PC-3 (cell line): ENCODE measurements around the gene PAFAH2. TPM values are rescaled to one million over a fixed set of nuclear protein-coding genes. Genes with fewer than 3 reads are reported as not detected.

Experiments
- ATAC-seq: fragments of 200-7000 bp; cut with Tn5 transposase; 2 replicates; pipeline ENCODE4 v1.9.1; 2020; ENCODE audit warnings: mild to moderate bottlenecking, moderate library complexity
- BruUV-seq: library from RNA; stranded (reverse); fragments of 400-500 nt; replicated peaks from 2 replicates; lab custom pipeline; 2021; lab: Mats Ljungman, UMichigan
- CTCF ChIA-PET: fragments of 300-600 bp; sonication (Branson Sonifier 250); formaldehyde crosslinking; loops from one replicate; lab custom pipeline; 2022; ENCODE audit warnings: antibody characterized with exemption; lab: Charles Lee
- POLR2A ChIA-PET: fragments of 300-600 bp; sonication (Branson Sonifier 250); formaldehyde crosslinking; loops from one replicate; lab custom pipeline; 2022; ENCODE audit warnings: antibody characterized with exemption; ENCODE audit not compliant: unreplicated experiment; lab: Charles Lee
- DNase-seq: peaks from one replicate; pipeline ENCODE4 v3.0.0-alpha.2; 2015
- H2AFZ ChIP-seq: fragments of 300-600 bp; sonication (generic); 2 replicates; pipeline ENCODE4 v1.6.0; 2016; ENCODE audit warnings: antibody characterized with exemption, low read length
- H3F3A ChIP-seq: fragments of 300-600 bp; sonication (generic); one replicate; pipeline ENCODE4 v1.6.0; 2017; ENCODE audit warnings: antibody characterized with exemption, low read length, control low read depth, mild to moderate bottlenecking; ENCODE audit not compliant: unreplicated experiment
- H3K27ac ChIP-seq: fragments of 300-600 bp; sonication (generic); 2 replicates; pipeline ENCODE4 v1.5.1; 2016; ENCODE audit warnings: mild to moderate bottlenecking, low read length
- H3K27me3 ChIP-seq: fragments of 300-600 bp; sonication (generic); 2 replicates; pipeline ENCODE4 v1.6.1; 2016; ENCODE audit warnings: low read length, mixed read lengths
- H3K36me3 ChIP-seq: fragments of 300-600 bp; sonication (generic); 2 replicates; pipeline ENCODE4 v1.6.1; 2016; ENCODE audit warnings: low read depth, mixed run types, low read length, mixed read lengths
- H3K4me1 ChIP-seq: fragments of 300-600 bp; sonication (generic); 2 replicates; pipeline ENCODE4 v1.5.1; 2016; ENCODE audit warnings: low read length; ENCODE audit not compliant: insufficient read depth
- H3K4me2 ChIP-seq: fragments of 300-600 bp; sonication (generic); 2 replicates; pipeline ENCODE4 v1.6.0; 2016; ENCODE audit warnings: low read length
- H3K4me3 ChIP-seq: fragments of 300-600 bp; sonication (generic); 2 replicates; pipeline ENCODE4 v1.5.1; 2016; ENCODE audit warnings: mild to moderate bottlenecking, low read length, mixed read lengths
- H3K79me2 ChIP-seq: fragments of 300-600 bp; sonication (generic); 2 replicates; pipeline ENCODE4 v1.6.1; 2017; ENCODE audit warnings: low read length, mixed read lengths
- H3K9ac ChIP-seq: fragments of 300-600 bp; sonication (generic); 2 replicates; pipeline ENCODE4 v1.6.0; 2016; ENCODE audit warnings: mild to moderate bottlenecking, low read length
- H3K9me2 ChIP-seq: fragments of 300-600 bp; sonication (generic); replicated peaks from 2 replicates; pipeline ENCODE4 v1.6.1; 2016; ENCODE audit warnings: mixed run types, low read length, mixed read lengths
- H3K9me3 ChIP-seq: fragments of 300-600 bp; sonication (generic); 2 replicates; pipeline ENCODE4 v1.6.1; 2016; ENCODE audit warnings: low read length, mixed read lengths
- H4K20me1 ChIP-seq: fragments of 300-600 bp; sonication (generic); 2 replicates; pipeline ENCODE4 v1.6.1; 2016; ENCODE audit warnings: low read length, mixed read lengths
- EZH2 ChIP-seq: fragments of 300-600 bp; sonication (generic); IDR thresholded peaks from one replicate; pipeline ENCODE4 v1.6.1; 2017; ENCODE audit warnings: antibody characterized with exemption, mild to moderate bottlenecking, low read length; ENCODE audit not compliant: unreplicated experiment
- EZH2phosphoT487 ChIP-seq: fragments of 300-600 bp; sonication (generic); IDR thresholded peaks from 2 replicates; pipeline ENCODE4 v1.6.1; 2018; ENCODE audit warnings: mild to moderate bottlenecking, antibody characterized with exemption, low read length, borderline replicate concordance
- intact Hi-C: fragments of 100-400 bp; cut with micrococcal nuclease; formaldehyde crosslinking; loops from 2 replicates; pipeline ENCODE4 v1.9.0; 2023
- total RNA-seq: library from RNA; depleted of rRNA; stranded (reverse); fragments of >200 nt; gene quantifications from 2 replicates; pipeline ENCODE4 v1.2.3, GENCODE V29; 2014
- TF ChIP-seq, protein P1 (sequence below): fragments of 300-600 bp; sonication (generic); conservative IDR thresholded peaks from 2 replicates; pipeline ENCODE4 v1.5.1; 2017; ENCODE audit warnings: antibody characterized with exemption, low read depth, mild to moderate bottlenecking, low read length

Gene PAFAH2
- total RNA-seq, 1 experiment from 2014 or later = 9.0 TPM

DNA sequence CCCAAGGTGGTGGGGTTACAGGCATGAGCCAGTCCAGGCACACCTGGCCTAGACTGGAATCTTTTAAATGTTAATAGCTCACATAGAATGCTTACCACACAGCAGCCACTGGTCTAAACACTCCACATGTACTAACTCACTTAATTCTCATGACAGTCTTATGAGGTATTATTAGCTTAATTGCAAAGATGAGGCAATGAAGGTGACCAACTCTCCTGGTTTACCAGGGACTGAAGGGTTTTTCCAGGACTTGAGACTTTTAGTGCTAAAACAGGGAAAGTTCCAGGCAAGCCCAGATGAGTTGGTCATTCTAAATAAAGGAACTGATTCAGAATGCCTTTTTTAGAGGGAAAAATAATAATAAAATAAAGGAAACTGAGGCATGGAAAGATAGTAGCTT is 84.7 kb downstream of the PAFAH2 start:
- H3K9ac ChIP-seq = no peak overlapping the region
- no TSS peak for BruUV-seq
- no peaks in the 10 kb centered on the region for H3K27me3 ChIP-seq
- POLR2A ChIA-PET = no interaction called here
- no peak for ATAC-seq
- no peak overlapping the region for H3K27ac ChIP-seq
- H2AFZ ChIP-seq = no peak overlapping the region
- H3K4me2 ChIP-seq = no peak overlapping the region
- peaks cover 11% of the 10 kb centered on the region; the same call in 1 of the 2 replicates for H3K4me1 ChIP-seq
- H3K36me3 ChIP-seq = no peaks in the 10 kb centered on the region
- intact Hi-C loops = no loop called here
- no peaks in the 10 kb centered on the region for H3K9me2 ChIP-seq
- no peaks in the 10 kb centered on the region for H3F3A ChIP-seq
- no peak for DNase-seq
- no peaks in the 10 kb centered on the region for H3K79me2 ChIP-seq
- no peak for TF ChIP-seq EZH2
- TF ChIP-seq, protein P1, sequence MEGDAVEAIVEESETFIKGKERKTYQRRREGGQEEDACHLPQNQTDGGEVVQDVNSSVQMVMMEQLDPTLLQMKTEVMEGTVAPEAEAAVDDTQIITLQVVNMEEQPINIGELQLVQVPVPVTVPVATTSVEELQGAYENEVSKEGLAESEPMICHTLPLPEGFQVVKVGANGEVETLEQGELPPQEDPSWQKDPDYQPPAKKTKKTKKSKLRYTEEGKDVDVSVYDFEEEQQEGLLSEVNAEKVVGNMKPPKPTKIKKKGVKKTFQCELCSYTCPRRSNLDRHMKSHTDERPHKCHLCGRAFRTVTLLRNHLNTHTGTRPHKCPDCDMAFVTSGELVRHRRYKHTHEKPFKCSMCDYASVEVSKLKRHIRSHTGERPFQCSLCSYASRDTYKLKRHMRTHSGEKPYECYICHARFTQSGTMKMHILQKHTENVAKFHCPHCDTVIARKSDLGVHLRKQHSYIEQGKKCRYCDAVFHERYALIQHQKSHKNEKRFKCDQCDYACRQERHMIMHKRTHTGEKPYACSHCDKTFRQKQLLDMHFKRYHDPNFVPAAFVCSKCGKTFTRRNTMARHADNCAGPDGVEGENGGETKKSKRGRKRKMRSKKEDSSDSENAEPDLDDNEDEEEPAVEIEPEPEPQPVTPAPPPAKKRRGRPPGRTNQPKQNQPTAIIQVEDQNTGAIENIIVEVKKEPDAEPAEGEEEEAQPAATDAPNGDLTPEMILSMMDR = no peak
- TF ChIP-seq EZH2phosphoT487 = no peak
- H3K9me3 ChIP-seq = no peaks in the 10 kb centered on the region
- H4K20me1 ChIP-seq = no peaks in the 10 kb centered on the region
- no peak overlapping the region for H3K4me3 ChIP-seq
- CTCF ChIA-PET = no interaction called here

GRCh38 chr1:25912076-25912831 is 85.6 kb downstream of the PAFAH2 start:
- H3K4me2 ChIP-seq = peak overlapping the region; percentile 27
- no peaks in the 10 kb centered on the region for H3K27me3 ChIP-seq
- no peaks in the 10 kb centered on the region for H3F3A ChIP-seq
- no peak overlapping the region for H3K27ac ChIP-seq
- DNase-seq (peak; percentile 65), ATAC-seq (peak; percentile 68)
- BruUV-seq = no TSS peak
- intact Hi-C loops = no loop called here
- CTCF ChIA-PET = interaction anchor here (1.0 kb wide), 1 partner anchor 17 kb away, joined by 3 read pairs; no protein-coding TSS in a partner anchor
- no peaks in the 10 kb centered on the region for H3K79me2 ChIP-seq
- no peaks in the 10 kb centered on the region for H3K9me3 ChIP-seq
- H3K9me2 ChIP-seq = no peaks in the 10 kb centered on the region
- H2AFZ ChIP-seq = peak overlapping the region; percentile 61
- no peaks in the 10 kb centered on the region for H3K36me3 ChIP-seq
- TF ChIP-seq, protein P1 = no peak
- TF ChIP-seq EZH2phosphoT487 (no peak), EZH2 (no peak)
- peaks cover 11% of the 10 kb centered on the region; the same call in 1 of the 2 replicates for H3K4me1 ChIP-seq
- no peak overlapping the region for H3K9ac ChIP-seq
- no peaks in the 10 kb centered on the region for H4K20me1 ChIP-seq
- H3K4me3 ChIP-seq = no peak overlapping the region
- POLR2A ChIA-PET = no interaction called here

- Histone ChIP-seq H3K79me2 (no peaks in the 10 kb centered on the region), H3K4me2 (no peak overlapping the region), H3K4me1 (peaks cover 17% of the 10 kb centered on the region; the same call in 1 of the 2 replicates), H3K9ac (no peak overlapping the region), H3F3A (no peaks in the 10 kb centered on the region), H4K20me1 (no peaks in the 10 kb centered on the region), H2AFZ (no peak overlapping the region), H3K27me3 (no peaks in the 10 kb centered on the region), H3K27ac (no peak overlapping the region), H3K9me2 (no peaks in the 10 kb centered on the region), H3K9me3 (no peaks in the 10 kb centered on the region), H3K4me3 (no peak overlapping the region), H3K36me3 (no peaks in the 10 kb centered on the region)
- TF ChIP-seq, protein P1 = no peak
- TF ChIP-seq EZH2 = no peak
- TF ChIP-seq EZH2phosphoT487 = no peak
- ChIA-PET CTCF (no interaction called here), POLR2A (no interaction called here)
- no TSS peak for BruUV-seq
- intact Hi-C loops = no loop called here
- no peak for DNase-seq
- ATAC-seq = no peak
These were observed 86.7 kb downstream of the PAFAH2 start for GRCh38 chr1:25911162-25911561.
